ENCODE results near the gene TADA2A.
A peak's percentile ranks its signal among the peaks of the same experiment; 100 is the strongest.

Gene TADA2A

GRCh38 chr17:37489197-37490001, 82.7 kb downstream of the TADA2A start, which contains the start of gene DUSP14:
TSS of gene DUSP14 (plus strand) at chr17:37489891. CDS start at chr17:37512273, 22,382 bp downstream.
- in situ Hi-C loops (cut with HindIII; ENCODE audit: low sequenced_read_pairs), result no loop called here
- TF ChIP-seq CTCF (IDR thresholded peaks at IDR 0.05; ENCODE audit: low read depth, low read length), result no peak
- H3K4me3 ChIP-seq (ENCODE audit: low read depth, low read length), result peak within 1 kb of the TSS; percentile 85
- DNase-seq (ENCODE audit: low read depth, low spot score), result peak; percentile 66

- peak overlapping the region; percentile 68 for H3K4me3 ChIP-seq (ENCODE audit: low read depth, low read length)
- DNase-seq (ENCODE audit: low read depth, low spot score), result peak; percentile 51
- no peak for TF ChIP-seq CTCF (IDR thresholded peaks at IDR 0.05; ENCODE audit: low read depth, low read length)
- in situ Hi-C loops (cut with HindIII; ENCODE audit: low sequenced_read_pairs), result no loop called here
Measured at GRCh38 chr17:37490022-37490587, 83.4 kb downstream of the TADA2A start.

GRCh38 chr17:37490638-37491614, 84.2 kb downstream of the TADA2A start:
- peak; percentile 87 for DNase-seq (ENCODE audit: low read depth, low spot score)
- H3K4me3 ChIP-seq (ENCODE audit: low read depth, low read length), result peak overlapping the region; percentile 68
- no peak for TF ChIP-seq CTCF (IDR thresholded peaks at IDR 0.05; ENCODE audit: low read depth, low read length)
- in situ Hi-C loops (cut with HindIII; ENCODE audit: low sequenced_read_pairs), result no loop called here

GRCh38 chr17:37492167-37492566, 85.5 kb downstream of the TADA2A start:
- DNase-seq (ENCODE audit: low read depth, low spot score), result no peak
- TF ChIP-seq CTCF (IDR thresholded peaks at IDR 0.05; ENCODE audit: low read depth, low read length), result no peak
- peak overlapping the region; percentile 28 for H3K4me3 ChIP-seq (ENCODE audit: low read depth, low read length)
- in situ Hi-C loops (cut with HindIII; ENCODE audit: low sequenced_read_pairs), result no loop called here

- peak; percentile 93 for DNase-seq (ENCODE audit: low read depth, low spot score)
- TF ChIP-seq CTCF (IDR thresholded peaks at IDR 0.05; ENCODE audit: low read depth, low read length), result no peak
- no peak overlapping the region for H3K4me3 ChIP-seq (ENCODE audit: low read depth, low read length)
- in situ Hi-C loops (cut with HindIII; ENCODE audit: low sequenced_read_pairs), result no loop called here
Measured at GRCh38 chr17:37493249-37494027, 86.8 kb downstream of the TADA2A start.

Measured in astrocyte of the spinal cord (primary cell).